Right lobe of liver (tissue), 4 donors: ENCODE data around the gene DCAF10.
"Not testable (repeated sequence)": the region's sequence is repeated elsewhere in the genome, so short reads cannot be mapped to it uniquely, and the experiment has no call there.

Experiments
- POLR2A ChIP-seq: fragments of 450-650 bp; IDR thresholded peaks from one replicate; pipeline ENCODE4 v1.6.1; 2017; ENCODE audit warnings: antibody characterized with exemption, mild to moderate bottlenecking
- TF ChIP-seq, protein P1 (sequence below), 4 donors: fragments of 200-600 bp in 3 of 4; fragments of 450-650 bp in 1 of 4; IDR thresholded peaks; one replicate each; pipeline versions ENCODE4 v1.5.1 to v1.8.0; 2016 to 2022; ENCODE audit warnings: antibody characterized with exemption in 4 of 4, mild to moderate bottlenecking in 2 of 4
- donor health status: DM: no; HTN: no; CAD: no.
- donor health status: DM: no; HTN: no; CAD: no.
- donor health status: DM: no; HTN: yes; CAD: no.

DNA sequence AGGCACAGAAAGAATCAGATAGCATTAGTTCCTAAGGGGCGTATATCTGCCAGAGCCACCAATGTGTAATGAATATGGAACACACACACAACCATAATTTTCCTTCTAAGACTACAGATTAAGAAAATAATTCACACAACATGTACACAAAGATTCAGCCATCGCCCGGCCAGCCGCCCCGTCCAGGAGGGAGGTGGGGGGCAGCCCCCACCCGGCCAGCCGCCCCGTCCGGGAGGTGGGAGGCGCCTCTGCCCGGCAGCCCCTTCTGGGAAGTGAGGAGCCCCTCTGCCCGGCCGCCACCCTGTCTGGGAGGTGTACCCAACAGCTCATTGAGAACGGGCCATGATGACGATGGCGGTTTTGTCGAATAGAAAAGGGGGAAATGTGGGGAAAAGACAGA is 90.4 kb downstream of the DCAF10 start:
- not testable (repeated sequence) for TF ChIP-seq POLR2A
- TF ChIP-seq, protein P1, sequence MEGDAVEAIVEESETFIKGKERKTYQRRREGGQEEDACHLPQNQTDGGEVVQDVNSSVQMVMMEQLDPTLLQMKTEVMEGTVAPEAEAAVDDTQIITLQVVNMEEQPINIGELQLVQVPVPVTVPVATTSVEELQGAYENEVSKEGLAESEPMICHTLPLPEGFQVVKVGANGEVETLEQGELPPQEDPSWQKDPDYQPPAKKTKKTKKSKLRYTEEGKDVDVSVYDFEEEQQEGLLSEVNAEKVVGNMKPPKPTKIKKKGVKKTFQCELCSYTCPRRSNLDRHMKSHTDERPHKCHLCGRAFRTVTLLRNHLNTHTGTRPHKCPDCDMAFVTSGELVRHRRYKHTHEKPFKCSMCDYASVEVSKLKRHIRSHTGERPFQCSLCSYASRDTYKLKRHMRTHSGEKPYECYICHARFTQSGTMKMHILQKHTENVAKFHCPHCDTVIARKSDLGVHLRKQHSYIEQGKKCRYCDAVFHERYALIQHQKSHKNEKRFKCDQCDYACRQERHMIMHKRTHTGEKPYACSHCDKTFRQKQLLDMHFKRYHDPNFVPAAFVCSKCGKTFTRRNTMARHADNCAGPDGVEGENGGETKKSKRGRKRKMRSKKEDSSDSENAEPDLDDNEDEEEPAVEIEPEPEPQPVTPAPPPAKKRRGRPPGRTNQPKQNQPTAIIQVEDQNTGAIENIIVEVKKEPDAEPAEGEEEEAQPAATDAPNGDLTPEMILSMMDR (IDR thresholded peaks at IDR 0.05) = not testable (repeated sequence)
